IPS-18c (cell line): ENCODE measurements around the gene CAPSL.
"Not testable (repeated sequence)": the region's sequence is repeated elsewhere in the genome, so short reads cannot be mapped to it uniquely, and the experiment has no call there.

Experiments
- H3K4me3 ChIP-seq: 2 replicates; pipeline ENCODE4 v1.7.0; 2013; ENCODE audit warnings: low read depth, mild to moderate bottlenecking, low read length, moderate library complexity; ENCODE audit not compliant: insufficient read depth
- H3K9me3 ChIP-seq: one replicate; pipeline ENCODE4 v1.6.1; 2013; ENCODE audit warnings: mild to moderate bottlenecking, low read length, moderate library complexity; ENCODE audit not compliant: control insufficient read depth, insufficient read depth

The CAPSL gene

DNA sequence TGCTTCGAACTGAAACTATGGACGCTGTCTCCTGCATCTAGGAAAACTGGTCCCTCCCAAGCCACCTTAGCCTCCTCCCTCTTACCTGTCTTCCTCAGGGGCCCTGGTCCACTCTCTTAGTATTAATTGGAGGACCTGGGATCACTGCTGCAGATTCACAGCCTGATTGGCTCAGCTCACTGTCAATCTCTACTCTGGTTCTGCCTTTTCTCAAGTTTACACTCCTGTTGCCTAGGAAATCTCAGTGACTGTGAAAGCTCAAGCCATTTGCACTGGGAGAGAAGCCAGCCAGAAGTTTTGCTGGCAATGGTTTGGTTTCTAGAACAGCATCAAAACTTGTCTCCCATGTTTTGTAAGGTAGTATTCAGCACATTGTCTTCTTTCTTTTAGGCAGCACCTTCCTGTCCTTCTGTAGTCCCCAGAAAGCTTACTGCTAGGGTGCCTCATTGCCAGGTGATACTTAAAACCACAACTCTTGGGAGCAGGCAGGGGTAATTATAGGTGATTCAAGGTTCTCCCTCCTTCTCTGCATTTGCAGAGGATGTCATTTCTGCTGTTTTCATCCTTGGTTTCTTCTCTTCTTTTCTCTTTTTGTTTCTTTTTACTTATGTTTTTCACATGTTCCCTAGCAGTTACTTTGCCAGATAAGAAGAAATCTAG, at the start of gene CAPSL:
Gene CAPSL (minus strand): TSS at position 55 of the 660 bp plus-strand sequence. CDS start 17,502 bp downstream, outside the sequence.
- H3K9me3 ChIP-seq, result no peaks in the 10 kb centered on the region
- H3K4me3 ChIP-seq, result no peak within 1 kb of the TSS

DNA sequence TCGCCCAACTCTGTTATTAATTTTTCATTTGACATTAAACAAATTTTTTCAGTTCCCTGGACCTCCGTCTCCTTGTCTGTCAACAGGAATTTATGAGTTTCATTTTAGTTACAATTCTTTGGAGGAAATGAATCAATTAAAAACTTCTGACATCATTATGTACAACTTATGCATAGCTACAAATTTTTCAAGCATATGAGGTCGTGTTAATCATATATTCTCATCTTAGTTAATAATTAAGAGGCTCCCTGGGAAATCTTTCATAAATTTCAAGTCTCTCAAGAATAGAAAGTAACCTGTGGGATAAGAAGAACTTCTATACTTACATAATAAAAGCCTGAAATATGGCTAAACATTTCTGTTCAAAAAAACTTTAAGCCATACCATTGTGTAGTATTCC, 49.4 kb upstream of the CAPSL start:
- Histone ChIP-seq H3K4me3 (no peak overlapping the region), H3K9me3 (no peaks in the 10 kb centered on the region)

DNA sequence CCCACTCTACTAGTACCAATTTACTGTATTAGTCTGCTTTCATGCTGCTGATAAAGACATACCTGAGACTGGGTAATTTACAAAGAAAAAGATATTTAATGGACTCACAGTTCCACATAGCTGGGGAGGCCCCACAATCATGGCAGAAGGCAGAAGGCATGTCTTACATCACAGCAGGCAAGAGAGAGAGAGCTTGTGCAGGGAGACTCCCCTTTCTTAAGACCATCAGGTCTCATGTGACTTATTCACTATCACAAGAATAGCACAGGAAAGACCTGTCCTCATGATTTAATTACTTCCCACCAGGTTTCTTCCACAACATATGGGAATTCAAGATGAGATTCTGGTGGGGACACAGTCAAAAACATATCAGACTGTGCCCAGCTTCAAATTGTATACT, 41.3 kb upstream of the CAPSL start:
- Histone ChIP-seq H3K9me3 (peaks cover 3% of the 10 kb centered on the region), H3K4me3 (no peak overlapping the region)

DNA sequence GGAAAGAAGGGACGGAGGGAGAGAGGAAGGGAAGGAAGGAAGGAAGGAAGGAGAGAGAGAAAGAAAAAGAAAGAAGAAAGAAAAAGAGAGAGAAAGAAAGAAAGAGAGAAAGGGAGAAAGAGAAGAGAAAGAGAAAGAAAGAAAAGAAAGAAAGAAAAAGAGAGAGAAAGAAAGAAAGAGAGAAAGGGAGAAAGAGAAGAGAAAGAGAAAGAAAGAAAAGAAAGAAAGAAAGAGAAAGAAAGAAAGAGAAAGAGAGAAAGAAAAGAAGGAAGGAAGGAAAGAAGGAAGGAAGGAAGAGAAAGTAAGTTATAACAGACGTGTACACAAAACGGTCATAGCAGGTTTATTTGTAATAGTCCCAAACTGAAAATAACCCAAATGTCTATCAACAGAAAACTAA, 38.4 kb upstream of the CAPSL start:
- not testable (repeated sequence) for H3K9me3 ChIP-seq, H3K4me3 ChIP-seq

DNA sequence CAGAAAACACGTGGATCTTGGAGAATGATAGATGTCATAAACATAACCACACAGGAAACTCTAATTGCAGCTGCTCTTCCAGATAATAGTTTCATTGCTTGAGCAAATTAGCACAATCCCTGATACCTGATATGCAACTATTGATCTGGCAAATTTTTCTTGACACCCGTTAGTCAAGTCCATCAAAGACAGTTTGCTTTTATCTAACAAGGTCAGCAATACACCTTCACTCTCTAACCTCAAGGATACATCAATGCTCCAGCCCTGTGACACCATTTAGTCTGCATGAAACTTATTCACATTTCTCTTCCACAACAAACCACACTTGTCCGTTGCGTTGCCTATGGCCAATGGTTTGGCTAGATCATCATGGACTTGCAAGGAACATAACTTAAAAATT, 36.1 kb upstream of the CAPSL start:
- Histone ChIP-seq H3K9me3 (no peaks in the 10 kb centered on the region), H3K4me3 (no peak overlapping the region)

DNA sequence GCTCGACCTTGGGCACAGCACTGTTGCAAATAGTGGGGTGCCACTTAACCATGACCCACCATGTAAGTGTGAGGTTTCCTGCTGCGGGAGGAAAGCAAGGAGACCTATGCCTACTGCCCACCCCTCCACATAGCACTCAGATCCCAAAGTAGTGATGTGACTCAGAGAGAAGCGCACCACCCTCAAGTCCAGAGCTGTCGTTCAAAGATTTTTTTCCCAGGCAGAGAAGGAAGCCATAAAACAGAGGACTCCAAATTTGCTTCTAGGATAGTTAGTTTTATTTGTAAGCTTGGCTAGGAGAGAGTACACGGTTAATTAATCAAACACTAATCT, 33.4 kb upstream of the CAPSL start:
- H3K4me3 ChIP-seq, result no peak overlapping the region
- H3K9me3 ChIP-seq, result no peaks in the 10 kb centered on the region

DNA sequence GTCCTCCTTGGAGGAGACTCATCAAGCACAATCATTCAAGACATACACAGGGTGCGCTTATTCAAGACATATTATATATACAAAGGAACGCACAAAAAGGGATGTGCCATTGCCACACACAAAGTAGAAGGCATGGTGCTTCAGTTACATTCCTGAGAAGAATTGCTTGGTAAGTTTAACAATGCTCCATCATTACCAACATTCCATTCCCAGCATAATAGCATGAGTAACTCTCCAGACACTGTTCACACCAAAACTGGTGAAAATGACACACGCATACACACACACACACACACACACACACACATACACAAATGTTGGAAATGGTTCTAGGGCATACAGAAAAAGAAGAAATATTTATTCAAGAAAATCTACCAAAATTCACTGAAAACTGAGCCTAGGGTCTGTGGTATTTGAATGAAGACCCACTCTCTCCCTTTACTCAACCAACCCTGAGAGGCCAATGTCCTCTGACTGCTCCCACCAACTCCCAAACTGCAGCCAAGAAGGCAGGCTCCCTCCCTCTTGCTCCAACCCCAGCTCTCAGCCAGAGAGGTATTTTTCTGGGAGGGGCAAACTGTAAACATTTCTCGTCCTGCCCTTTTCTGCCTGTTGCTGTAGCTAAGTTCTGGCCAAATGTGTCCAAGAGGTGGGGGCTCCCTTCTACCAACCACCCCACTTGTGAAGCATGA, 32.9 kb upstream of the CAPSL start:
- no peak overlapping the region for H3K4me3 ChIP-seq
- no peaks in the 10 kb centered on the region for H3K9me3 ChIP-seq

DNA sequence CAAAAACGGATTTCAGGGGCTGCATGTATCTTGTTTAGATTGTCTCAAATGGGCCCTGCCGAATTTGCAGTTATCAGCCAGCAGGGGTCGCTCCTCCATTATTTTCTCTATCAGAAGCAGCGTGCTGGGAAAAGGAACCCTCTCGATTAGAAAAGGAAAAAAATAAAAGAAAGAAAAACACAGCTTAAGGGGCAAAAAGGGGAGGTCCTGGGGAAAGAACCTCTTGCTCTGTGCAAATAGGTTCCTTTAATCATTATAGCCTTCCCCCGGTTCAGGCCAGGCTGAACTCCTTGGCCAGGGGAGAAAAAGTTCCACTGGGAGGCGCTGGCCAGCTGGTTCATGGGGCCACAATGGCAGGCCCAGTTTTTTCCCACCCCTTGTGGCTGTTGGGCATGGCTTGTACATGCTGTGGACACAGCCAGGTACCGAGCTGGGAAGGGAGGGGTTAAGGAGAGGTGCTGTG, 25.0 kb upstream of the CAPSL start:
- H3K4me3 ChIP-seq, result no peak overlapping the region; the same call in 1 of the 2 replicates
- peaks cover 7% of the 10 kb centered on the region for H3K9me3 ChIP-seq

DNA sequence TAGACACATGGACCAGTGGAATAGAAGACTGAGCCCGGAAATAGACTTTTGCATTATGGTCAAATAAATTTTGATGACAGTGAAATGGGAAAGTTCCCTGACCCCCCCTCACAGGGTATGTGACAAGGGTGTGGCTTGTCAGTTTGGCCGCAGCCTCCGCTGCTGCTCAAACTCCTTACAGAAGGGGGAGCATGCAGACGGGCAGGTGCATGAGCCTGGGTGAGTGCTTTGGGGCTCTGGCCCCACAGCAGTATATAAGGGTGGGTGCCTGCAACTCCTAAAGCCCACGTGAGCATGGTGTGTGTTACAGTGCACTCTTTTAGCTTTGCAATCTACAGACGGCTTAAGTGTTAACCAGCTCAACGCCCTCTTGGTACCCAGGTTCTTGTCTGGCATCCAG, 21.9 kb upstream of the CAPSL start:
- Histone ChIP-seq H3K4me3 (no peak overlapping the region), H3K9me3 (peaks cover 7% of the 10 kb centered on the region)

DNA sequence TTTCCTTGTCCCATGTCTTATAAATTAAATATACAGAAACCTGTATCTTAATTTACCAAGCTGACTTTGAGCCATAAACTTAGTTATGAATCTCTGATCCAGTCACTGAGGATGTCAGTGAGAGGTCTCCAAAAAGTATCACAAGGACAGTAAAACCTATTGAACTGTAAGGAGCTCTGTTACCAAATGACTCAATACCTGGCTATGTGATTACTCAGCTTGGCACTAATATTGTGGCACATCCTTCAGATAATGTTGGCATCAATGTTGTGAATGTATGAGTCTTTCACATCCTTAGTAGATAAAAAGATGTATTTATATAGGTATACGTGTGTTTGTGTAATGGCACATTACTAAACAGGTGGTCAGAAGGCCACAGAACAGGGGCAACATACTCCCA, 18.0 kb upstream of the CAPSL start:
- H3K9me3 ChIP-seq, result no peaks in the 10 kb centered on the region
- H3K4me3 ChIP-seq, result no peak overlapping the region

DNA sequence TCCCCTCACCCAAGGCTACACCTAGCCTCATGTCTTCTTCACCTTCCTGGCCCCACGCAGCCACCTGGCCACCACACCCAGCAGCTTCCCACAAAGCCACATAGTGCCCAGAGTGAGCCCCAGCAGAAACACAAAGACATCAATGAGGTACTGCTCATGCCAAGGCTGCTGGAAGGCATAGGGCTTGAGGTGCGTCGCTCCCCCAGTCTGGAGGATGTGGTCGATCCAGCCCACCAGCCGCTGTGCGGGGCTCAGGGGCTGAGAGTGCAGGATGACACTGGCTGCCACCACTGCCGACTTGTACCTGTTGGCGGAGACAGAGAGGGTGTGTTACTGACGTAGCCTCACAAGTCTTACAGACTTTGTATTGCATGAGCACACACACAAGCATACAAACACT, 15.8 kb upstream of the CAPSL start:
- no peaks in the 10 kb centered on the region for H3K9me3 ChIP-seq
- no peak overlapping the region for H3K4me3 ChIP-seq

DNA sequence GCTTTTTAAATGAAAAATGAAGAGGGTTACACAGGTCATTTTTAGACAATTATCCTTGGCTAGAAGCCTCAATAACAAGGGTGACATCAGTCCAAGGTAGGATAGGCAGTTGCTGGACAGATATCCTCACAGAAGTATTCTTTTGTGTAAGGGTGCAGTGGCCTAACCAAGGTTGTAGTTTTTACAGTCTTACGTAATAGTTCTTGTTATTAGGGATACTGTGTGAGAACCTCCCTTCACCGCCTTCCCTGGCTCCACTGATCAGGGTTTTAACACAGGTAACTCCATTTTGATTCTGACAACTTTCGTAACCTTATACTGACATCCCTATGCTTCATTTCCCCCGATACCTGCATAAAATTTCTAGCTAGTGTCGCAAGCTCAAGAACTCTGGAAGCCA, 8.7 kb upstream of the CAPSL start:
- H3K9me3 ChIP-seq, result no peaks in the 10 kb centered on the region

DNA sequence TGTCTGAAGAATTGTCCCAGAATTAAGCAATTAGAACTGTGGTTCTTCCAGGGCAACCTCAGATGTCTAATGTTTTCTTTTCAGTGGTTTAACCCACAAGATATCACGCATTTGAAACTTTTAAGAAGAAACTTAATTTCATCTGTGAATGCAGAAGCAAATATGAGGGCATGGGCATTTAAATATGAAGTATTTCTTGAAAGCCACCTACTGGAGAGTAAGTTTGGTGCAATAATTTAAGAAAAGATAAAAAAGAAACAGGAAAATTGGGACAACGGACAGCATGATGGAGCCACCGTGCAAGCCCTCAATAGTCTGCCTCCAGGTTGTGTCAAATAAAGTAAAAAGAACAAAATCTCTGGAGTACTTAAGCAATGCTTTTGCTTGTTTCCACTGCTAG, 1.2 kb upstream of the CAPSL start:
- H3K9me3 ChIP-seq, result no peaks in the 10 kb centered on the region
- no peak overlapping the region for H3K4me3 ChIP-seq

More for the DNA sequence above, 8.7 kb upstream of the CAPSL start:
- H3K4me3 ChIP-seq, result no peak overlapping the region

DNA sequence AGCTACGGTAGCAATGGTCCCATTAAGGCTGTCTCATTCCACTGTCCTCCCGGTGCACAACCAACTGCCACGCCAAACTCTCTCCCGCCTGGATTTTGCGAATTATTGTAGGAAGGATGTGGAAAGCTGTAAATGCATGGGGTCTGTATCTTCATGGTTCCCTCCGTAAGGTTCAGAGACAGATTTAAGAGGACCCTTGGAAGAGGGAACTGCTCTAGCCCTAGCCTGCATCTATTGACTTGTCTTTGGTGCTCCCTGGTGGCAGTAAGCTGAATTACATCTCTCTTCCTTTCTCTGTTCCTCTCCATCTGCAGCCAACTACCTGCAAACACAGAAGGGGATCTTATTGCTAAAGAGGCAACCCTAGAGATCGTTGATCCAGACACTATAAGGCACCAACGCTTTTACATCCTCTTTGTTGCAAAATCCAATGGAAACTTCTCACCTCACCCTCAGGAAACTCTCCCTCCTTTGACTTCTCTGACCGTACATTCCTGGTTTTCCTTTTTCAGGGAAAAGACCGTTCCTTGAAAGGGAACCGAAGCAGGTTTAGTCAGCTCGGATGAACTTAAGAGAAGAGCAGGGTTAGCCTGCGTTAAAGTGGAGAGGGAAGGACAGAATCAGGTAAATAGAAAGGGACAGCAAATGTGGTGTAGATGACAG, 11.9 kb downstream of the CAPSL start:
- H3K9me3 ChIP-seq, result no peaks in the 10 kb centered on the region
- H3K4me3 ChIP-seq, result no peak overlapping the region

DNA sequence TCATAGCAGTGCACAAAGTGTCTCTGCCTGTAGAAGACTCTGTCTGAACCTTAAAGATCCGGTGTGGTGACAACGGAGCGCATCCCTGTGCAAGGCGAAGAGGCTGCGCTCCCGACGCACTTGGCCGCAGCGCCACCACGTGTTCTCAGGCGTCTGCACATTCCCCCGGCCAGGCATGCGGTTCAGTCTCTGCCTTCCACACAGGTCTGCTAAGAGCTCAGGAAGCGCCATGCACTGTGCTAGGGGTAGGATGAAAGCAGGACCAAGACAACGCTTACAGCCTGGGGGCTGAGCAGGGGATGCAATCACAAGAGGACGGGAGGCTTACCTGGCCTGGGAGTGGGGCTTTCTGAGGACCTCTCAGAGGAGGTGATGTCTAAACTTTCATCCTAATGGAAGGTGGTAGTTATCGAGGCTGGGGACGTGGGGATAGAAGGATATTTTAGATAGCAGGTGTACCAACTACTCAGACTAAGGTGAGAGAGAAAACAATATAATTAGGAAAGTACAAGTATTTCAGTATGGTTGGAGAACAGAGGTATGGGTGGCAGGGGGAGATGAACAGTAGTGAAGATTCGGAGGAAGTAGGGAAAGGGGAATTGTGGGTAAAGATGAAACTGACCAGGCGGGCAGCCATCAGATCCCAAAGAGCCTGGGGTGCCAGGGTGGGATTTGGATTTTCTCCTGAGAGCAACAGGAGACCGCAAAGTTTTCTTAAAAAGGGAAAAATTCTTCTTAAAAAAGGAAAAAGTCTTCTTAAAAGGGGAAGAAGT, 13.3 kb downstream of the CAPSL start:
- no peak overlapping the region for H3K4me3 ChIP-seq
- H3K9me3 ChIP-seq, result no peaks in the 10 kb centered on the region

DNA sequence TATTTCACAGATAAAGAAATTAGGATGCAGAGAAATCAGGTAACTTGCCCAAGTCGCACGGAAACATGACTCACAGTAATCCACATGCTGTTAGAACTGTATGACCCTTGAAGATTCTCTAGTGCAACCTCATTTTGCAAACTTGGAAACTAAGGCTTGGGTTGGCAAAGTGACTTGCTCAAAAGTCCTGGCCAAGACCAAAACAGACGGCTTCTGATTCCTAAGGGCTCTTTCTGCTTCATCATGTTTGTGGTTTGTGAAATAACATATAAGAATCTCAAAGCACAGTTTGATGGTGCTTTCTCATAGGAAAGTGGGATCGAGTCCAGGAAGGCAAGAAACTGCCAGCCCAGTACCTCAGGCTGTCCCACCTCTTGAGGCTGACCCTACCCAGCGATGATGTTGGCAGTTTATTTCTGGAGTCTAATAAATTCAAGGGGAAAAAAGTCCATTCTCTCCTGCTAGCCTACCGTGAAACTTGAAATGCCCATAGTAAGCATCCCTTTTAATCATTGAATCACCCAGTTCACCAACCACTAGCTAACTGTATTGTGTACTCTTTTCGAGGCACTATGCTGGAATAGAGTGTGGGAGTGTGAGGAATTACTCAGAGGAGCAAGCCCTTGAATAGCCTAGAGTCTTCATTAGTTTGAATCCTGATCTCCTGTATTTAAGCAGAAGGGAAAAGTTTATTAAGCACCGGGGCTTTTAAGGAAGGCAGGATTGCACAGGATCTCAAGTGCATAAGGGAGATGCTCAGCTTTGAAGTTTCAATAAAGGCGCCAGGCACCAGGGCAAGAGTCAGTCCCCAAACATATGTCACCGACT, 14.1 kb downstream of the CAPSL start:
- H3K9me3 ChIP-seq, result no peaks in the 10 kb centered on the region

DNA sequence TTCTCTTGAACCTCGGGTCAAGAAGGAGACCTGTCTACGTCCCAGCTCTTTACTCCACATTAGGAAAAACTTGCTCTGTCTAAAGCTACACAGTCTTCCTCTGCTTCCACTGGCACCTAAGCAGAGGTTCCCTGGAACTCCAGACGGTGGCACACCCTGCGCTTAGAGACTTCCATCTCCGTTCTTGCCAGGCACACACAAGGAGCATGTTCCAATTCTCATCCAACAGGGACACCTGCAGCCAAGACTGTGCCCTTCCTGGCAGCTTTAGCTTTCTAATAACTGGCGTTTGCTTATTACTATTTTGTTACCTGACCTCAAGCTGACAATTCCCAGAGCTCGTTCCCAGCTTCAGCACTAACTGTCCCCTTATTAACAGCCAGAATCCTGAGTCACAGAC, 16.0 kb downstream of the CAPSL start:
- H3K4me3 ChIP-seq, result no peak overlapping the region

More for the DNA sequence above, 14.1 kb downstream of the CAPSL start:
- H3K4me3 ChIP-seq, result no peak overlapping the region

More for the DNA sequence above, 16.0 kb downstream of the CAPSL start:
- H3K9me3 ChIP-seq, result no peaks in the 10 kb centered on the region
